B cell (primary cell): ENCODE data around the gene LAMP2.

Source experiments
- EZH2 ChIP-seq: IDR thresholded peaks from 2 replicates; pipeline ENCODE4 v1.6.1; 2012; ENCODE audit warnings: borderline replicate concordance, low read depth, mild to moderate bottlenecking, moderate library complexity, low read length; ENCODE audit not compliant: insufficient read depth, poor library complexity, severe bottlenecking
- TF ChIP-seq, protein P1 (sequence below): fragments of 200-600 bp; IDR thresholded peaks from one replicate; pipeline ENCODE4 v1.8.0; 2022; ENCODE audit warnings: antibody characterized with exemption, mild to moderate bottlenecking

DNA sequence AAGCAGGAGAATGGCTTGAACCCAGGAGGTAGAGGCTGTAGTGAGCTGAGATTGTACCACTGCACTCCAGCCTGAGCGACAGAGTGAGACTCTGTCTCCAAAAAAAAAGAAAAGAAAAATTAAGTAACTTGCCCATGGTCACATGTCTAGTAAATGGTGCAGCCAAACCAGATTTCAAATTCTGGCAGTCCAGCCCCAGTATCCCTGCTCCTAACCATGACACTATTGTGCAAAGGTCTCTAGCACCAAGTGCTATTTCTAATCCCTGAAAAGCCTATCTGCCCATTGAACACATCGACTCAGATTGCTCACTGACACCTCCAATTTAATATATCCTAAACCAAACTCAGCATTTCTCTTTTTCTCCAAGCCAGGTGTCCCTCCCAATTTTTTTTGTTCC is 7.6 kb upstream of the LAMP2 start:
- TF ChIP-seq, protein P1, sequence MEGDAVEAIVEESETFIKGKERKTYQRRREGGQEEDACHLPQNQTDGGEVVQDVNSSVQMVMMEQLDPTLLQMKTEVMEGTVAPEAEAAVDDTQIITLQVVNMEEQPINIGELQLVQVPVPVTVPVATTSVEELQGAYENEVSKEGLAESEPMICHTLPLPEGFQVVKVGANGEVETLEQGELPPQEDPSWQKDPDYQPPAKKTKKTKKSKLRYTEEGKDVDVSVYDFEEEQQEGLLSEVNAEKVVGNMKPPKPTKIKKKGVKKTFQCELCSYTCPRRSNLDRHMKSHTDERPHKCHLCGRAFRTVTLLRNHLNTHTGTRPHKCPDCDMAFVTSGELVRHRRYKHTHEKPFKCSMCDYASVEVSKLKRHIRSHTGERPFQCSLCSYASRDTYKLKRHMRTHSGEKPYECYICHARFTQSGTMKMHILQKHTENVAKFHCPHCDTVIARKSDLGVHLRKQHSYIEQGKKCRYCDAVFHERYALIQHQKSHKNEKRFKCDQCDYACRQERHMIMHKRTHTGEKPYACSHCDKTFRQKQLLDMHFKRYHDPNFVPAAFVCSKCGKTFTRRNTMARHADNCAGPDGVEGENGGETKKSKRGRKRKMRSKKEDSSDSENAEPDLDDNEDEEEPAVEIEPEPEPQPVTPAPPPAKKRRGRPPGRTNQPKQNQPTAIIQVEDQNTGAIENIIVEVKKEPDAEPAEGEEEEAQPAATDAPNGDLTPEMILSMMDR: no peak
- no peak for TF ChIP-seq EZH2
